ENCODE results near the gene CHMP4A.

DNA sequence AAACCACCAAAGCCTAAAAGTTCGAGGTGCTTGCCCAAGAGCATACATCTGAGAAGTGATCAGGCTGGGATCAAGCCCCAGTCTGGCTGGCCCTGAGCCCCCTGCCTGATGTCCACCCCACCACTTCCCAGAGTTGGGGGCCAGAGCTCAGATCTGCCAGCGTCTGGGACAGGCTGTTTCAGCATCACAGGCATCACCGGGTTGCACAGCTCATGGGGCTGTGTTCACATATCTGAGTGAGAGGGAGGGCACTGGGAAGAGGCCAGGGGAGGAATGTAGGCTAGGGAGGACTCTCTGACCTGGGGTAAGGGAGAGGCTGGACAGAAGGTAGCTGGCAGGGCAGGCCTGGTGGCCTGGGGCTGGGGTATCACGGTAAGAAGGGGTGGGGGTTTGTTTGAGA lies 43.7 kb upstream of the CHMP4A start:
- TF ChIP-seq TCF7L2 (IDR thresholded peaks at IDR 0.05; ENCODE audit: low read depth, low read length) (no peak), YY1 (IDR thresholded peaks at IDR 0.05; ENCODE audit: insufficient read depth, insufficient replicate concordance, low read depth, low read length) (no peak), ATF1 (CRISPR knock-in tag; IDR thresholded peaks at IDR 0.05) (no peak), REST (IDR thresholded peaks at IDR 0.05; ENCODE audit: borderline replicate concordance in 1 of 2, low read depth in 1 of 2, low read length in 2 of 2) (no peak), ZNF562 (CRISPR knock-in tag; IDR thresholded peaks at IDR 0.05; ENCODE audit: borderline replicate concordance) (no peak), IRF2 (CRISPR knock-in tag; IDR thresholded peaks at IDR 0.05) (no peak), HCFC1 (IDR thresholded peaks at IDR 0.05; ENCODE audit: low read depth, low read length) (no peak), ZNF781 (CRISPR knock-in tag; IDR thresholded peaks at IDR 0.05; ENCODE audit: borderline replicate concordance, not compliant biosample characterization) (no peak), EP300 (IDR thresholded peaks at IDR 0.05; ENCODE audit: low read depth in 2 of 2, low read length in 2 of 2) (no peak), EP300 (CRISPR knock-in tag; IDR thresholded peaks at IDR 0.05; ENCODE audit: borderline replicate concordance) (no peak), IKZF4 (CRISPR knock-in tag; IDR thresholded peaks at IDR 0.05; ENCODE audit: borderline replicate concordance, low read depth, not compliant biosample characterization) (no peak), KLF16 (CRISPR knock-in tag; IDR thresholded peaks at IDR 0.05) (no peak)
- TF ChIP-seq, protein P1, sequence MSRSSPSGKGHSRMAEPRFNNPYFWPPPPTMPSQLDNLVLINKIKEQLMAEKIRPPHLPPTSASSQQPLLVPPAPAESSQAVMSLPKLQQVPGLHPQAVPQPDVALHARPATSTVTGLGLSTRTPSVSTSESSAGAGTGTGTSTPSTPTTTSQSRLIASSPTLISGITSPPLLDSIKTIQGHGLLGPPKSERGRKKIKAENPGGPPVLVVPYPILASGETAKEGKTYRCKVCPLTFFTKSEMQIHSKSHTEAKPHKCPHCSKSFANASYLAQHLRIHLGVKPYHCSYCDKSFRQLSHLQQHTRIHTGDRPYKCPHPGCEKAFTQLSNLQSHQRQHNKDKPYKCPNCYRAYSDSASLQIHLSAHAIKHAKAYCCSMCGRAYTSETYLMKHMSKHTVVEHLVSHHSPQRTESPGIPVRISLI (CRISPR knock-in tag; IDR thresholded peaks at IDR 0.05; ENCODE audit: borderline replicate concordance) = no peak
- TF ChIP-seq, protein P2, sequence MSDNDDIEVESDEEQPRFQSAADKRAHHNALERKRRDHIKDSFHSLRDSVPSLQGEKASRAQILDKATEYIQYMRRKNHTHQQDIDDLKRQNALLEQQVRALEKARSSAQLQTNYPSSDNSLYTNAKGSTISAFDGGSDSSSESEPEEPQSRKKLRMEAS (IDR thresholded peaks at IDR 0.05) = no peak

Measured in HepG2 (cell line).